ENCODE measurements around the gene IFNA1.

Gene IFNA1

GRCh38 chr9:21450733-21451394, 10.6 kb downstream of the IFNA1 start:
- DNase-seq: no peak

GRCh38 chr9:21452681-21453080, 12.4 kb downstream of the IFNA1 start:
- DNase-seq: no peak

- DNase-seq: no peak
Measured at GRCh38 chr9:21454149-21454548, 13.9 kb downstream of the IFNA1 start.

- no peak for DNase-seq
Measured at GRCh38 chr9:21455320-21455719, 15.1 kb downstream of the IFNA1 start.

GRCh38 chr9:21461377-21461776, 21.1 kb downstream of the IFNA1 start:
- DNase-seq: no peak

- no peak for DNase-seq
Measured at GRCh38 chr9:21465138-21465537, 24.9 kb downstream of the IFNA1 start.

- DNase-seq: no peak
Measured at GRCh38 chr9:21465859-21466518, 25.8 kb downstream of the IFNA1 start.

GRCh38 chr9:21470126-21470525, 29.9 kb downstream of the IFNA1 start:
- no peak for DNase-seq

GRCh38 chr9:21473236-21473635, 33.0 kb downstream of the IFNA1 start:
- no peak for DNase-seq

GRCh38 chr9:21477466-21477865, 37.2 kb downstream of the IFNA1 start:
- no peak for DNase-seq

GRCh38 chr9:21479152-21479702, 39.0 kb downstream of the IFNA1 start:
- no peak for DNase-seq

GRCh38 chr9:21481470-21482056, 41.3 kb downstream of the IFNA1 start:
- DNase-seq: no peak

GRCh38 chr9:21482213-21482612, 42.0 kb downstream of the IFNA1 start, which contains the start of gene IFNE:
TSS of gene IFNE (minus strand) at chr9:21482313. CDS start at chr9:21481694, 619 bp downstream.
- DNase-seq: no peak
